HL-60/S4 (cell line): ENCODE results near the gene SPAG9.

Experiments used
- in situ Hi-C: fragments of 300-500 bp; cut with MboI; formaldehyde crosslinking; loops from 2 replicates; pipeline ENCODE4 v1.14.3; 2022; ENCODE audit warnings: low sequenced_read_pairs

SPAG9 gene

DNA sequence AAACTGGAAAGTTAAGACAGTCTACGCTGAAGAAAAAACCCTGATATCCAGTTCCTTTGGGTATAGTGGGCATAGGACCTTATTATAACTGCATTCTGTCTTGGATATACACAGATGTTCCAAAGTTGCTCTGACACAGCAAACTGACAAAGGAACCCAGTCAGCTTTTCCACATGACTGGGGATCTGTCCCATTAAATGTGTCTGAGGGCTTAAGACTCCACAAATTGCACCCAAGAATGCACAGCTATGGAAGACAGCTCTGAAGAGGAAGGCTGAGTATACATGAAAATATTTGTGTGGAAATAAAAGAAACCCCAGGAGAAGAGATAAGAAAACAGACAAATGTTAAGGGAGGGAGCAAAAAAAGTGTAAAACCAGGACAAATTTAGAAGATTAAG, 114.1 kb downstream of the SPAG9 start:
- in situ Hi-C loops: loop anchor here (10.0 kb wide), 1 partner anchor 148 kb away; the partner anchor contains the start of gene NME1

DNA sequence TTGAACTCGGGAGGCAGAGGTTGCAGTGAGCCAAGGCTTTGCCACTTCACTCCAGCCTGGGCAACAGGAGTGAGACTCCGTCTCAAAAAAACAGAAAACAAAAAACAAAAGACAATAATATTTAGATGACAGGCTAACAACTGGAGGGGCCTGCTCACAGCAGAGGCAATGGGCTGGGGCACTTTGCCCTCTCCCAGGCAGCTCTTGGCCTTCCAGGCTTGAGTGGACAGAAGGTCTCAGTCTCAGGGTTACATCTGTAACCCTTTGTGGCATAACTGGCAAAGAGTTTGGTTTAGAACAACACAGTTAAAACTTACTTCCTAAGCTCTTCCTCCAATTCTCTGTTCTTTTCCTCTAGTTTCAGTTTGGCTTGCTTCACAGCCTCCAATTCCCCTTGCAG, 114.9 kb downstream of the SPAG9 start:
- in situ Hi-C loops: loop anchor here (10.0 kb wide), 1 partner anchor 149 kb away; the partner anchor contains the start of gene NME1

DNA sequence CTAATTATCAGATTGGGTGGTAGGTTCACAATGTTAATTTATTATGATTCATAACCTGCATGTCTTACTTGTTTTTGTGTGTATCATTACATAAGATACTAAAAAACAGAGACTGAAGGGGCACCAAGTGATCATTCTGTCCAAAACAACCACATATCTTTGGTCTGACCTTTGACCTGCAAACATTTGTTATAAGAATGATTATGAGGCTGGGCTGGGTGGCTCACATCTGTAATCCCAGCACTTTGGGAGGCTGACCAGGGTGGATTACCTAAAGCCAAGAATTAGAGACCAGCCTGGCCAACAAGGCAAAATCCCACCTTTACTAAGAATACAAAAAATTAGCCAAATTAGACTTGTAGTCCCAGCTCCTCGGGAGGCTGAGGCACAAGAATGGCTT, 116.4 kb downstream of the SPAG9 start:
- in situ Hi-C loops: loop anchor here (10.0 kb wide), 1 partner anchor 151 kb away; the partner anchor contains the start of gene NME1

DNA sequence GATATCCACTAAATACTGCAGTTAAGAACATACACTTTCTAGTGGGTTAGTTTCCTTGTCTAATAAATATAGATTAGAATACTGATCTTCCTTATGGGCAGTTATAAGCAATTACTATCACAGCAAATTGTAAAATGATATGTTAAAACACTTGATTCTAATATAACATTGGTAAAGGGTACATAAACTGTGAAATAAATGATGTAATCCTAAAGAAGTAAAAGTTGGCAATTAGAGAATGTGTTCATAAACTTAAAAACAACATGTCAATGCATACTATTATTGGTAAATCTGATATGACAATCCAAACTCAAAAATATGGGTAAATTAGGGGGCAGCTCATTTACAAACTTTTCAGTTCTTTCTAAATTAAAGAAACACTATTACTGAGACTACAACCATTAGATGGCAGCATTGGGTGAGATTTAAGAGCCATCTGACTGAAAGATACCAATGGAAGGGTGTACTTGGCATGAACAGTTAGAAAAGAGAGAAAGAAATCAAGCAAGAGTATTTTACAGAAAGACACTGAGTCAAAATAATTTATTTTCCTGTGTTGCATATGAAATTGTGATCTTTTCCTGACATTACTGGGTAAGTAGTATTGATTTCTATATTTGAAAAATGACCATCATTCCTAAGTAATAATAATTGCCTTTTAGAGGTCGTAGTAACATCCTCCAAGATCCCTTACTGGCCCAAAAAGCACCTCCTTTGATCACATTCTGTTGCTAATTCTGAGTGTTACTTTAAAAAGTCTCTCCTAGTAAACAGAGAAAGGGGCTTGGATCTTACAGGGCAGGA, 119.6 kb downstream of the SPAG9 start:
- in situ Hi-C loops: loop anchor here (10.0 kb wide), 1 partner anchor 154 kb away; the partner anchor contains the start of gene NME1

DNA sequence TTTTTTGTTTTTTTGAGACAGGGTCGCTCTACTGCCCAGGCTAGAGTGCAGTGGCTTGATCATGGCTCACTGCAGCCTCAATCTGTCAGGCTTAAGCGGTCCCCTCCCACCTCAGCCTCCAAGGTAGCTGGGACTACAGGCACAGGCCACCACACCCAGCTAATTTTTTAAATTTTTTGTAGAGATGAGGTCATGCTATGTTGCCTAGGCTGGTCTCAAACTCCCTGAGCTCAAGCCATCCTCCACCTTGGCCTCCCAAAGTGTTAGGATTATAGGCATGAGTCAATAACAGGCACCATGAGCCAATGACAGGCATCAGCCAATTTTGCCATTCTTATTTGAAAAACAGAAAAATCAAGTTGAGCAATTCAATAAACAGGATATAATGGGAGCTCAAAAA, 125.0 kb downstream of the SPAG9 start:
- in situ Hi-C loops: no loop called here

DNA sequence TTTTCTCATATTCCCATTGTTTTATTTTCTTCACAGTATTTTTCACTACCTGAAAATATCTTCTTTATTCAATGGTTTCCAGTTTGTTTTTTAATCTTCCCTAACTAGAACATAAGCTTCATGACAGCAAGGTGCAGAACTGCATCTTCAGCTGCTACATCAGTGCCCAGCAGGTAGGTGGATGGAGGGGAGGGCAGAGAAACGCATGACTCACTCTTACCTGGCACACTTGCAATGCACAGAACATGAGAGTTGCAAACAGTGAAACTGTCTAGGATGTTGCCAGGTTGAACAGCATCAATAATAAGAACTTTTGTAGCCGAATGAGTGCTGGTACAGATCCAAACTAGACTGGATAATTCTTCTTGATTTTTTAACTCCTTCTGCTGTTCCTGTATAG, 127.1 kb downstream of the SPAG9 start:
- in situ Hi-C loops: no loop called here

DNA sequence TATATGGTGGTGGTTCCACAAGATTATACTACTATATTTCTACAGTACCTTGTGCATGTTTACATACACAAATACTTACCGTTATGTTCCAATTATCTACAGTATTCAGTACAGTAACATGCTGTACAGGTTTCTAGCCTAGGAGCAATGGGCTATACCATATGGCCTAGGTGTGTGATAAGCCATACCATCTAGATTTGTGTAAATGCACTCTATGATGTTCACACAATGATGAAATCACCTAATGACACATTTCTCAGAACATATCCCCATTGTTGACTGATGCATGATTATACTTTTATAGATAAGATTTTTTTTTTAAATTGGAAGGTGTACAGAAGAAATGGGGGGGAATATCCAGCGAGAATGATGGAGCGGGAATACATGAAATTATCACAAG, 131.5 kb downstream of the SPAG9 start:
- in situ Hi-C loops: no loop called here

DNA sequence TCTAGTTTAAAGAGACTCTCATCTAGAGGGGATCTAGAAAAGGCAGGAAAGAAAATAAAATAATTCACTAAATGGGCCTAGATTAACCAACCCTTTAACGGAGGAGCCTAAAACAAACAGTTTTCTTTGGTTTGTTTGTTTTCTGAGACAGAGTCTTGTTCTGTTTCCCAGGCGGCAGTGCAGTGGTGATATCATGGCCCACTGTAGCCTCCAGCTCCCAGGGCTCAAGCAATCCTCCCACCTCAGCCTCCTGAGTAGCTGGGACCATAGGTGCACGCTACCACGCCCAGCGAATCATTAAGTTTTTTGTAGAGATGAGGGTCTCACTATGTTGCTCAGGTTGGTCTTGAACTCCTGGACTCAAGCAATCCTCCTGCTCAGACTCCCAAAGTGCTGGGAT, 132.2 kb downstream of the SPAG9 start:
- in situ Hi-C loops: no loop called here

DNA sequence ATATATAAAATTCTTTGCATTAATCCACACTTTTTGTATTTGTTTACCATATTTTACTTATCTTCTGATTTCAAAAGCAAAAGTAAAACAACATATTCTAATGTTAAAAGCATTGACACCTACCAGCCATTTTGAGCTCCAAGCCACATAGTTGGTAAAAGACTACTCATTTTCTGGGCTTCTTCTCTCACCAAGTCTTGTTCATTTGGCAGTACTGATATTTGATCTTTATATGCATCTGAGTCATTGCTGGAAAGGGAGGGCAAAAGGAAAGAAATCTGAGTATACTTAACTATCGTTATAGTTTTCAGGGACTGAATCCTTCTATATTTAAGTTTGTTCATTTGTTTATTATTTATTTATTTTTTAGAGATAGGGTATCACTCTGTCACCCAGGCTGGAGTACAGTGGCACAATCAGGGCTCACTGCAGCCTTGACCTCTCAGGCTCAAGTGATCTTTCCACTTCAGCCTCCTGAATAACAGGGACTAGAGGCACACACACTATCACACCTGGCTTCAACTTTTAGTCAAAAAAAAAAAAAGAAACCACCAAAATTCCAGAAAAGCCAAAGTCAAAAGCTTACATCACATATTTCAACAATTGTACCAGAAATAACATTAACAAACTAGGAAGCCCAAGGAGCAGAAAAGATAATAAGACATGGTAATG, 133.5 kb downstream of the SPAG9 start:
- in situ Hi-C loops: no loop called here

DNA sequence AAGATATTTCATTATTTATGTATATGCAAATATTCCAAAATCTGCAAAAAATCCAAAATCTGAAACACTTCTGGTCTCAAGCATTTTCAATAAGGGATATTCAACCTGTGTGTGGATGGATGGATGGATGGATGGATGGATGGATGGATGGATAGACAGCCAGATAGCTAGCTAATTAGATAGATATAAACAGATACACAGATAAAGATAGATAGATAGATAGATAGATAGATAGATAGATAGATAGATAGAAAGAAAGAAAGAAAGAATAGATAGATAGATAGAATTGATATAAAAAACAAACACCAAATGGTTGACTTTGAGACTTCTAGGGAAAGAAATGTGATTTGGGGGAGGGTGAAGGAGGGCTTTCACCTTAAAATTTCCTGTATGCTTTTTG, 139.4 kb downstream of the SPAG9 start:
- in situ Hi-C loops: no loop called here

DNA sequence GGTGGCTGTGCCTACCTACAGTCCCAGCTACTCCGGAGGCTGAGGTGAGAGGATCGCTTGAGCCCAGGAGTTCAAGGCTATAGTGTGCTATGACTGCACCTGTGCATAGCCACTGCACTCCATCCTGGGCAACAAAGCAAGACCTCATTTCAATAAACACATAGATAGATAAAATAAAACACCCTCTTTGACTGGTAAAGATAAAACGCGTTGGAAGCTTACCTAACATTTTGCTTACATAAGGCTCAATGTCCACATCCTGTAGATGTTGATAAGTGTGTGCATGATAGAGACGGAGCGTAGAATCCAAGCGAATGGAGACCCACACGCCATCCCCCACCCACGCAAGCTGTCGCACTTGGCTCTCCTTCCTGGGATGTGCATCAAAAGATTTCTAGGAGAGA, 141.1 kb downstream of the SPAG9 start:
- in situ Hi-C loops: no loop called here

DNA sequence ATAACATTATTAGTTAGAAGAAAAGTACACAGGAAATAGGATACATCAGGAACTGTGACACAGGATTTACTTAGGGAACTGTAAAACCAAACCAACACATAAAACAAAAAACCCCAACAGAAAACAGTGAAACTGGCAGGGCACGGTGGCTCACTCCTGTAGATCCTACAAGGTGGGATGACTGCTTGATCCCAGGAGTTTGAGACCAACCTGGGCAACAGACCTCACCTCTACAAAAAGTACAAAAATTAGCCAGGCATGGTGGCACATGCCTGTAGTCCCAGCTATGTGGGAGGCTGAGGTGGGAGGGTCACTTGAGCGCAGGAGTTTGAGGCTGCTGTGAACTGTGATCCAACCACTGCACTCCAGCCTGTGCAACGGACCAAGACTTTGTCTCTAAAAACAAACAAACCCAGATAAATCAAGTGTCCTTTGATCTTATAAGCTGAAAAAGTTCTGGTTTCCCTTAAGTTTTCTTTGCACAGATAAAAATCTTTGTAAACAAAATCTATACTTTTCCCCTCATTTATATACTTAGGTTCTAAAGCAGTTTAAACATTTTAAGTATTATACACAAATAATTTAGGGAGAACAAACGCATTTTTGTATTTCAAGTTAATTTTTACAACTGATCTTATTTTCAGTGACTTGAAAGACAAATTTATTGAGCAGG, 143.0 kb downstream of the SPAG9 start:
- in situ Hi-C loops: no loop called here

DNA sequence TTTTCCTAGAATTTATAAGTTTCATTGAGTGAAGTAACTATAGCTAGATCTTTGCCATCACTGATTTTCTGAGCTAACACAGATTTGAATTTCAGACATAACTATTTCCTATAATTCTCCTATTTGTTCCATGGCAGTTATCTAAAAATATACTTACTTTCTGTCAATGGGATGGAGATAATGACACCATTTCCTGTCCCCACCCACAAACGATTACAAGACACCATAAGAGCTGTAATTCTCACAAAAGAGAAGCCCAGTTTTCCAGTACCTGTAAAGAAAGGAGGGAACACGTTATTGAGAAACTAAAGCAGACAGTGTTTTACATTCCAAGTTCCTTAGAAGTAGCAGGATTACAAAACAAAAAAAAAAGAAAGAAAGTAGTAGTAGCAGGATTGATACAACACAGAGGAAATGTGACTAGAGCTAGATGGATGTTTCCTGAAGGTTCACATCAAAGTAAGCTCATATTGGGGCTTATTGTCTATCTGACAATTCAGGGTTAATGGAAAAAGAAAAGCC, 143.7 kb downstream of the SPAG9 start:
- in situ Hi-C loops: no loop called here

DNA sequence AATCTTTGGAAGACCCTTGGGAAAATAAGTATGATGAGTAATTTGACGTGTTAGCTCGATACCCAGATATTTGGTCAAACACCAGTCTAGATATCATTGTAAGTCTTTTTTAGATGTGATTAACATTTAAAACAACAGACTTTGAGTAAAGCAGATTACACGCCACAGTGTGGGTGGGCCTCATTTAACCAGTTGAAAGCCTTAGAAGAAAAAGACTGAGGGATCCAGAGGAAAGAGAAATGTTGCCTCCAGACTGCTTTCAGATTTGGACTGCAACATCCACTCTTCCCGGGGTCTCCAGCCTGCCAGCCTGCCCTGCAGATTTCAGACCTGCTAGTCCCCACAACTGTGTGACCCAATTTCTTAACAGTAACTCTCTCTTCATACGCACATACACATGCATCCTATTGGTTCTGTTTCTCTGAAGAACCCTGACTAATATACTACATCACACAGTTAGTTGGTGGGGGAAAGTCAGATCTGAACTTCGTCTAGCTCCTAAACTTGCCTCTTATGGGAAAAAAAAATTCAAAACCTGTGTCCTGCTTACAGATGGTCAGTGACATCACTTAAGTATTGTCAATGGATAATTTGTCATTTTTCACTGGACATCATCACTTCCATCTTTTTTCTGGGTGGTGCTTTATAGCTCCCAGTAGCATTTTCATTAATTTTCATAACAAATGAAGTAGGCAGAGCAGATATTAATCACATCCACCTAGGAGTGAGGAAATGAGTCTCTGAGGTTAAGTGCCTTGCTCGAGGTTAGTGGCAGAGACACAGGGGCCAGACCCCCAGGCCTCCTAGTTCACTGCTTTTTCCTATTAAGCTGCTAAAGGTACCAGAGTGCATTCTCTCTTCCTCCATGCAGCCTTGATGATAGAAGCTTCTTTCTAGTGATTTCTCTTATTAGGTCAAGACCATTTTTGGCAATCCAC, 146.8 kb downstream of the SPAG9 start:
- in situ Hi-C loops: no loop called here

DNA sequence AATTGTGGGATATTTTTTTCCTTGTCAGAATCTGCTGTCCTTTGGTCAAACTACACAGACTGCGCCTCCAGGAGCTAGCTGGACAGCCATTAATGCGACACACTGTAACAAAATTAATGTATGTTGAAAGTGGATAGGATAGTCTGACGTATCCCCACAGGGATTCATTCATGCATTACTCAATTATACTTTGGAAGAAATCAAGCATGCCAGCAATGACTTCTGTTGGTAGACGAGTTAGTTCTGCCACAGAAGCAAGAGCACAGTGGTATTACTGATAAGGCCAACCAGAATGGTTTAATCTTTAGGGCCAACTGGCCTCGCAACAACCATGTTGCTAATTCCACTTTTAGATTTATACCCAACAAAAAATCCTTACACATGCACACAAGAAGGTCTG, 148.1 kb downstream of the SPAG9 start:
- in situ Hi-C loops: no loop called here

DNA sequence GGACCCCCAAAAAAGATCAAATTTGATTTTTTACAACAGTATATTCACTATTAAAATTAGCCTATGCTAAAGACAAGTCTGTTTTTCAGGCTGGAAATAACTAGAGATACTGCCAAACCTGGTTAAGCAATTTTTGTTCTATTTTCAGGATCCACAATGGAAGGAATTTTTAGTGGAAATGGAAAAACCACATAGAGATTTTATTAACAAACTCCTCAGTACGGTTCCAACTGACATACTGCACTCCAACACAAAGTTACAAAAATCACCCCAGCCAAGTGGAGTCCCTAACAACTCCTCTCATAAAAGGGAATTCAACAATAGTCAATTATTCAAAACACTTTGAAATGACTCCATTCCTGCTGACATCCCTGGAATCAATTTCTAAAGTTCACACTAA, 152.9 kb downstream of the SPAG9 start:
- in situ Hi-C loops: no loop called here

DNA sequence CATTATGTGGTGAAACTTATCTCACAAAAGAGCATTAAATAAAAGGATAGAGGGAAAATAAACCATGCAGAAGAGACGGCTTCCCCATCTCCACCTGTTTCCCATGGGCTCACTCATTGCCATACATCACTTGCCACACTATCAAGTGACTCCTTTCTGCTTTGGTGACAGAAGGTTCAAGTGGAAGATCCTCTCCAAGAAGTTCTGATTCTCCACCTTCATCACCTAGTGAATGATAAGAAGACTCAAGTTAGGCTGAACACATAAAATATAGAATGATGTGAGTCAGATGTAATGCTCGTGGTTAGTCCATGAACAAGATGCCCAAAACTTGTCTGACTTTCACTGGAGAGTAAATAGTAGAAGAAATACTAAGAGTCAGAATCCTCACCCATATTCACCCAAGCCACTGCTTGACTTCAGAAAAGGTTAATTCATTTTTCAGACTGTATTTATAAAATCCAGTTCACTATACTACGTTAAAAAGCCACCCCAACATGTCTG, 154.5 kb downstream of the SPAG9 start:
- in situ Hi-C loops: no loop called here

DNA sequence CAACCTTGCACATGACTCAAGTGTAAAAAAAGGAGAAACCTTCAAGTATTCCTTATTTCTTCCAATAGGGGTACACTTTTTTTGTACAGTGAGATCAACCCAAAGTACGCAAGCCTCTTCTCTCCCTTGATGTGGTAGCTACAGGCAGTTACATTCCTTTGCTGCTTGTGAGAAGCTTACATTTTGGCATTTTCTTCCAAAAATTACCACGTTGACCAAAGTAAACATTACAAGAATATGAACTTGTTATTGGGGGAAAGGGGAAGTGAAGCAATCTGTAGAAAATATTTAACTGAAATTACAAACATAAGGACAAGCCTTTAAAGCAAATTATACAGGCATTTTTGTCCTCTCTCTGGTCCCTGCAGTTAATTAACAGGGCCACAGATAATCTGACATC, 157.5 kb downstream of the SPAG9 start:
- in situ Hi-C loops: no loop called here

DNA sequence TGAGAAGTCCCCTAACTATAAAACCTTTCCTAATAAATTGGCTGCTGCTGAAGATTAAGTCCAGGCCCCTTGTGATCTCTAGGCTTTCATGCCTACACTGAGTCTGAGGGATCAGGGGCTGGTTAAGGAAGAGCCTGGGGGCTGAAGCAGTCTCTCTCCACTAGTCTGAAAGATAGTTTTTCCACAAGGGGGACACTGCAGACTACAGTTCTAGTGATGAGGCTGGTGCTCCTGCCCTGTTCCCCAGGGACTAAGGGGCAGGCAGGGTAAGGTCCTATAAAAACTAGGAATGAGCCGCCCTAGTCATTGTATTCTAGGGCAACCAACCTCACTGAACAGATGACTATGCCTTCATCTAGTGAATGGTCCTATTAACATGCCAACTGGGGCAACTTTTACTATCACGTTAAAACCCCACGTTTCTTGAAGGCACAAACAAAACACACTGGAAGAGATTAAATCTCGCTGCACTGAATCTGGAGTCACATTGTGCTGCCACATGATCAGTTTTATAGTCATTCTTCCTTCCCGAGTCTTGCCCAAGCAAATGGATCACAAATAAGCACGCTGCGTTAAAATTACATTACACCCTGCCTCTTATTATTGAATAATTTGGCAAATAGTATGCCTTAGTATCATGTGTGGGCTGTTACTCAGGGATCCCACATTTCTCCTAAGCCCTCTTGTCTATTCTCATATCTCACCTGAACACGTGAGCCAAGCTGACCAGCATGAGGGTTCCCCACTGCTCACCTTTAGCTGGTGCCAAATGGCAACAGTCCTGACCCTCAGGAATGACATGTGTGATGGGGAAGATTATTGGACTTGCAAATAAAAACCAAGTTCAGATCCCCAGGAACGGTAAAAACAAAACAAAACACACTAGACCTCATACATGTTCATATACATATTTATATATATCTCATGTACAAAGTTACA, 159.1 kb downstream of the SPAG9 start:
- in situ Hi-C loops: no loop called here
